Gastroesophageal sphincter (tissue), 3 donors: ENCODE data around the gene PLXDC1.

Experiments used
- POLR2AphosphoS5 ChIP-seq: sonication (generic); formaldehyde crosslinking; IDR thresholded peaks from one replicate; pipeline ENCODE4 v1.6.1; 2017; ENCODE audit warnings: antibody characterized with exemption
- TF ChIP-seq, protein P1 (sequence below), 4 experiments: fragments of 200-600 bp in 2 of 4; fragments of 450-650 bp in 2 of 4; sonication (generic) in 1 of 4; IDR thresholded peaks; one replicate each; pipeline ENCODE4 v1.5.1; 2017 to 2019; ENCODE audit warnings: antibody characterized with exemption in 4 of 4, mild to moderate bottlenecking in 2 of 4, moderate library complexity in 2 of 4

DNA sequence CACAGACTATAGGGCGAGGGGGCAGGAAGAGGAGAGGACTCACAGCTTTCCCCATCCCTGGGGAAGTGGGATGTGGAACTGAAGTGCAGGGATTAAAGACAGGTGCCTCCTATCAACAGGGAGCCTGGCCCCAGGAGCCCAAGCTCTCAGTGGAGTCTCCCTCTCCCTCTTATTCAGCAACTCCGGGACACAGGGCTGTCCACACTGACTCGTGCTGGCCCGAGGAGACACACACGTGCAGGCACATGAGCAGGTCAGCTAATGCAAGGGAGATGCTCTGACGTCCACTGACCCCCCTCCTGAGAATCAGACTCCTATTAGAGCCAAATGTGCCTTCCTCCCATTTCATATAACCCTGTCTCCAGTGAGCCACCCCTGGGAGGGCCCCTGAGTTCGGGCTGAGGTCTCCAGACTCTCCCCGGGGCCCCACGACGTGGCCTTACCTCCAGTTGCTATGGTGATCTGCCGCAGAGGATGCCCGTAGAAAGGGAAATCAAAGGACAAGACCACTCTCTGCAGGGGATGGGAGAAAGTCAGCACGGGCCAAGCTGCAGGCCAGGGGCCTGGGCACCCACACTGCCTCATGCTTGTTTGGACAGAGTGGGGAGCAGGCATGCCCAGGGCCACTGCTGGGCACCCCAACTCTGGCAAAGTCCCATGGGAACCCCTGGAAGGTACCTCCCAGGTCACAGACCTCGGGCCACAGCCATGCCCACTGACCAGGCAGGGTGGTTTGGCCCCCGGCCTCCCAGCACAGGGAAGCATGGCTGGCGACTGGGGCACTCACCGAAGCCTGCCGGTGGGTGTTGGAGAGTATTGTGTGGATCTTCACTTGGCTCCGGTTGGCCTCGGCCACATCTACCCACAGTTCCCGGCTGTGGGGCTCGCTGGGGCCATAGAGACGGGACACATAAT, 42.7 kb downstream of the PLXDC1 start:
- TF ChIP-seq POLR2AphosphoS5, result no peak
- TF ChIP-seq, protein P1, sequence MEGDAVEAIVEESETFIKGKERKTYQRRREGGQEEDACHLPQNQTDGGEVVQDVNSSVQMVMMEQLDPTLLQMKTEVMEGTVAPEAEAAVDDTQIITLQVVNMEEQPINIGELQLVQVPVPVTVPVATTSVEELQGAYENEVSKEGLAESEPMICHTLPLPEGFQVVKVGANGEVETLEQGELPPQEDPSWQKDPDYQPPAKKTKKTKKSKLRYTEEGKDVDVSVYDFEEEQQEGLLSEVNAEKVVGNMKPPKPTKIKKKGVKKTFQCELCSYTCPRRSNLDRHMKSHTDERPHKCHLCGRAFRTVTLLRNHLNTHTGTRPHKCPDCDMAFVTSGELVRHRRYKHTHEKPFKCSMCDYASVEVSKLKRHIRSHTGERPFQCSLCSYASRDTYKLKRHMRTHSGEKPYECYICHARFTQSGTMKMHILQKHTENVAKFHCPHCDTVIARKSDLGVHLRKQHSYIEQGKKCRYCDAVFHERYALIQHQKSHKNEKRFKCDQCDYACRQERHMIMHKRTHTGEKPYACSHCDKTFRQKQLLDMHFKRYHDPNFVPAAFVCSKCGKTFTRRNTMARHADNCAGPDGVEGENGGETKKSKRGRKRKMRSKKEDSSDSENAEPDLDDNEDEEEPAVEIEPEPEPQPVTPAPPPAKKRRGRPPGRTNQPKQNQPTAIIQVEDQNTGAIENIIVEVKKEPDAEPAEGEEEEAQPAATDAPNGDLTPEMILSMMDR (IDR thresholded peaks at IDR 0.05), result no peak
